ENCODE results near the gene ANGPTL7. TPM values are rescaled to one million over a fixed set of nuclear protein-coding genes. Genes with fewer than 3 reads are reported as not detected.

Gene ANGPTL7, protein sequence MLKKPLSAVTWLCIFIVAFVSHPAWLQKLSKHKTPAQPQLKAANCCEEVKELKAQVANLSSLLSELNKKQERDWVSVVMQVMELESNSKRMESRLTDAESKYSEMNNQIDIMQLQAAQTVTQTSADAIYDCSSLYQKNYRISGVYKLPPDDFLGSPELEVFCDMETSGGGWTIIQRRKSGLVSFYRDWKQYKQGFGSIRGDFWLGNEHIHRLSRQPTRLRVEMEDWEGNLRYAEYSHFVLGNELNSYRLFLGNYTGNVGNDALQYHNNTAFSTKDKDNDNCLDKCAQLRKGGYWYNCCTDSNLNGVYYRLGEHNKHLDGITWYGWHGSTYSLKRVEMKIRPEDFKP
- total RNA-seq: 0.88 TPM in 1 of 2 replicates, not detected in the other

DNA sequence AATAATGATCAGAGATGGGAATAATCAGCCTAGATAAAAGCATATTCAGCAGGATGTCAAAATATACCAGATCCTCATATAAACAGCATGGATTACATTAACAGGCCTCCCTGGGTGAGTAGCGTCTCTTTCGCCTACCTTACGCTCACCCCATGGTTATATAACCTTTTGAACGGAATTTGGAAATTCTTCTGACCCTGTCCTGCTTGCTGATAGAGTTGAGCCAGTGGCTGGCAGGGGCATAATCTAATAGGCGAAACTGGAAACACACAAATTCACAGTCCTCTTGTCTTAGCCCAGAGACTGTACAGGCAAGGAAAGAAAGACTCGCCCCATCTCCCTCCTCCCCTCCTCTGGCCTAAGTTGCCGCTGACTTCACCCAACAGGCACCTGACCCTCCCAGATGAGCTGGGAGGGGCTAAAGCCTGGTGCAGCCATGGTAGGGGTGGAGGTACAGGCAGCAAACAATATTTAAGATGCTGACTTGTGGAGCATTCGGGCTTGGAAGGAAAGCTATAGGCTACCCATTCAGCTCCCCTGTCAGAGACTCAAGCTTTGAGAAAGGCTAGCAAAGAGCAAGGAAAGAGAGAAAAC is at the start of gene ANGPTL7:
TSS of gene ANGPTL7 (plus strand) at position 498 of the 594 bp plus-strand sequence. CDS start 225 bp downstream, outside the sequence.

Small RNA genes within 50 kb of the gene (small RNA-seq; reads per million reads assigned to genes)
- gene RNU6-291P (ENCODE audit: low replicate concordance) (not detected), gene RNU6-537P (ENCODE audit: low replicate concordance) (0.26 reads per million), gene RPL39P6 (ENCODE audit: low replicate concordance) (not detected)

Other genes with a start within 250 kb of the ANGPTL7 start
- gene TARDBP, start 176.7 kb upstream of the ANGPTL7 start, total RNA-seq: 57.8 and 83.8 TPM in 2 replicates
- gene MASP2, start 142.1 kb upstream of the ANGPTL7 start, total RNA-seq: under 0.01 TPM in 1 of 2 replicates, not detected in the other
- gene SRM, start 129.3 kb upstream of the ANGPTL7 start, total RNA-seq: 65.0 and 68.1 TPM in 2 replicates
- 41.6 and 94.3 TPM in 2 replicates for gene EXOSC10, start 89.5 kb upstream of the ANGPTL7 start, total RNA-seq
- gene MTOR, start 73.2 kb downstream of the ANGPTL7 start, total RNA-seq: 44.2 and 72.6 TPM in 2 replicates
- 10.7 and 13.5 TPM in 2 replicates for gene UBIAD1, start 83.8 kb downstream of the ANGPTL7 start, total RNA-seq

All from placental pericyte (primary cell).